GM19452 (cell line): Measurements from ENCODE around the gene SSC5D.
"Not testable (repeated sequence)": the region's sequence is repeated elsewhere in the genome, so short reads cannot be mapped to it uniquely, and the experiment has no call there.

ENCODE experiments used
- ATAC-seq: cut with Tn5 transposase; IDR thresholded peaks from one replicate; pipeline ENCODE4 v1.9.1; 2021; ENCODE audit not compliant: unreplicated experiment

Gene SSC5D

DNA sequence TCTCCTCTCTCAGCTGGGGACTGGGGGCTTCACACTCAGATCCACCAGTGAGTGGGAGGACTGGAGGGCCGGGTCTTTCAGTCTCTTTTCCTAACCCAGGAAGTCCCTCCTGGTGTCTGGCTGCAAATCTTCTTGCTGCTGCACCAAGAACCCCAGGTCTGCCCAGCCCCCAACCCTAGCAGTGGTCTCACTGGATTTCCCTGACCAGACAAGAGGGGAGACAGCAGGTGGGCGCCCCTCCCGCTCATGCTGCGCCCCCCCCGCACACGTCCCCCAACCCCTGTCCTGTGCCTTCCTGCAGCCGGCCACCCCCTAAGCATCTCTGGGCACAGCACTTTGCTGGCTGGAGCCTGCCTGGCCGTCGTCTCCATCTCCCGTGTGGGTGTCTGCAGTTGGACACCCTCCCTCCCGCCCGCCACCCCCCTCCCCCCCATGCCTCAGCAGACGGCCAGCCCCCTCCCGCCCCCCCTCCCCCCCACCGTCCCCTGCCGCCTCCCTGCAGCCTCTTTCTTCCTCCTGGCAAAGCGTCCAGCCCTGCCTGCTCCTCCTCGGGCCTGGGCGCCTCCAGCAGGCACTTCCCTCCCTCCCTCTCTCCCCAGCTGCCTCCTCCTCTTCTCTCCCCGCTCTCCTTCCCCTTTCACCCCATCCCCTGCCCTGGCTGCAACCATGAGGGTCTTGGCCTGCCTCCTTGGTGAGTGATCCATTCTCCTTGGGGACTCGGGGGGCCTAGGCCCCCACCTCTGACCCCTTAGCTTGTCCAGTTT lies at the start of gene SSC5D:
TSS of gene SSC5D (plus strand) at position 513 of the 764 bp plus-strand sequence. CDS start at position 667, 154 bp downstream.
- no peak for ATAC-seq

DNA sequence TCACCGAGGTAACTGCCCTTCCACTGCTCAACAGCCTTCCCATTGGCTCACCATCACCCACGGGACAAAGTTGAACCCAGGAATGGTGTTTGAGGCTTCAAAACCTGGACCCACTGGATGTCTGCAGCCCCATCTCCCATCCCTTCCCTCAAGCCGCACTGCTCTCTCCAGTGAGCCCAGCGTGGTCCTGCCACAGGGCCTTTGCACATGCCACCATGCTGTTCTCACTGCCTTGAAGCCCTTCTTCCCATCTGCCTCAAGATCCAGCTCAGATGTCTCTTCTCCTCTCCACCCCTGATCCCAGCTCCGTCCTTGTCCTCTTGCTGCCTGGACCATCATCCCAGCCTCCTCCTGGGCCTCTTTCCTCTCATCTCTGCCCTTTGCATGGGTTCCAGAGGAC lies 49.2 kb upstream of the SSC5D start:
- no peak for ATAC-seq

DNA sequence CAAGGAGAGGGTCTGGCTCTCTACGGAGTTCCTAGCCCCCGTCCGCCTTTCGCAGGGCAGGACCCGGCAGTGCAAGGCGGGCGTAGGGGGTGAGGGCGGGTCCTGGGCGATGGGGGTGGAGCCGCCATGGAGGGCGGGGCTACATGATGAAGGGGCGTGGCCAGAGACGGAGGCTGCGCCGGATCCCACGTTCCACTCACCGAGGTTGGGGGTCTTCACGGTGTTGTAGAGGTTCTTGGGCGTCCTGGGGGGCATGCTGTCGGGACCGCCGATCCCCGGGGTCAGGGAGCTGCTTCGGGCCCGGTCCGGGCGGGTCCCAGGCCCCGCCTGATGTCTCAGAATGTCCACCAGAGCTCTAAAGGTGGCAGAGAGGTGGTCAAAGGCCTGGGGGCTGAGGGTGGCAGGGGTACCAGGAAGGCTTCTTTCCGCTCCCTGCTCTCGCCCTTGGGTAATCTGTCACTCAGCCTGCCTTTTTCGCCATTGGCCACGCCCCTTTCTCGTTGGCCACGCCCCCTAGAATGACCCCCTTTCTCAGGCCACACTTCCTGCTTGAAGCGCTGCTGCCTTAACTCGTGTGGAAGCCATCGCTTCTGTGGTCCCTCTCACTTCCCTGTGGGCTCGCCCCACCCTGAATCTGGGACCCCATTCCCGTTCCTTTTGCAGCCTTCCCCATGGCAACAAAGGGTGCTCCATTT lies 47.7 kb upstream of the SSC5D start:
- ATAC-seq, result no peak

DNA sequence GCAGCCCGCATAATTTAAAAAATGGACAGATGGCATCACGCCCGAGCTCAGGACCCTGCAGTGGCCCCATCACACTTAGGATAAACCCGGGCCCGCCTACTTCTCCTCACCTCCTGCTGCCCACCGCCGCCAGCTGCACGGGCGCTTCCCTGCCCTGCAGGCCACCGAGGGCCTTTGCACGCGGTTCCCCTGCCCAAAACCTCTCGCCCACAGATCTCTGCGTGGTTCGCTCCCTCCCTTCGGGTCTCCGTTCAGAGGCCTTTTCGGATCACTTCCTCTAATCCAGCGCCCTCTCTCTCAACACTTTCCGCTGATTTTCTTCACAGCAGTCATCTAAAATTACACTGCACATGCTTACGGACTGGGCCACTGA lies 46.9 kb upstream of the SSC5D start:
- no peak for ATAC-seq

DNA sequence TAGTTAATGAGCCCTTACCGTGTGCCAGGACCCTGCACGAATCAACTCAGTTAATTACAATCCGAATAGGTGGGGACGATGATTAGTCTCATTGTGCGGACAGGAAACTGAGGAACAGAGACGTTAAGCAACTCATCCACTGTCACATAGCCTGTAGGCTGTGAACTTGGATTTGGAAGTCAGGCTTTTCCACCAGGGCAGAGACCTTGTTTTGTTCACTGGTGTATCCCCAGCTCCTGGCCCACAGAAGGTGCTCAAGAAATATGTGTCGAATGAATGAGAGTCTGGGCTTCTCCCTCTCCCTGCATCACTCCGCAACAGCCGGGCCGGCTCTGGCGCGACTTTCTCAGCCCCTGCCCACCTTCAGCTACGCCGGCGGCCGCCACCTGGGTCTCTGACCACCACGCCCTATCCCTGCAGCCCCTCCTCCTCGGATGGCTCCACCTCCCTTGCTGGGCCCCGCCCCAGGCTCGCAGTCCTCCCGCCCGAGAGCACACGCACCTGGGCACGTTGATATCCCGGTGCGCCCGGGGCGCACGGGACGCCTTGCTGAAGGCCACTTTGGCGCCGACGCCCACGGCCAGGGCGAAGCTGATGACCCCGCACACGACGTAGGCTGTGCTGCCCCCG lies 46.4 kb upstream of the SSC5D start:
- ATAC-seq, result no peak

DNA sequence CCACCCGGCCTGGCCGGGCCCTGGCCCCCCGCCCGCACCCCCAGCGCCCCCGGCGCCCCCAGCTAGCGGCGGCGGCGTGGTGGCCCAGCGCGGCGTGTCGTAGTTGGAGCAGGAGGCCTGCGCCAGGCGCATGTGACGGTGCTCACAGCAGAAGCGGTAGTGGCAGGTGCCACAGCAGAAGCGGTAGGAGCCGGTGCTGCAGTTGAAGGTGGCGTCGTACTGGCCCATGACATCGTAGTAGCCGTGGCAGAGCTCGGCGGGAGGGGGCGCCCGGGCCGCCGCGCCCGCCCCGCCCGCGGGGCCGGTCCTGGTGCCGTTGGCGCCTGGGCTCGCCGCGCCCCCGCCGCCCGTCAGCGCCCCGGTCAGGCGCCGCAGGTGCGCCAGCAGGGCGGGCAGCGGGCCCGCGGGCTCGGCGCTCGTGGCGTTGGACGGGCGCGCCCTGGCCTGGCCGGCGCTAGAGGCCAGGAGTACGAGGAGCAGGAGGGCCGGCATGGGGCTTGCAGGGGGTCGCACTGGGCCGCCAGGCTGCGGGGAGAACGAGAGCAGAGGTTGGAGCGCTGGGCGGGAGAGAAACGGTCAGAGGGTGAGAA lies 45.8 kb upstream of the SSC5D start:
- ATAC-seq, result no peak

DNA sequence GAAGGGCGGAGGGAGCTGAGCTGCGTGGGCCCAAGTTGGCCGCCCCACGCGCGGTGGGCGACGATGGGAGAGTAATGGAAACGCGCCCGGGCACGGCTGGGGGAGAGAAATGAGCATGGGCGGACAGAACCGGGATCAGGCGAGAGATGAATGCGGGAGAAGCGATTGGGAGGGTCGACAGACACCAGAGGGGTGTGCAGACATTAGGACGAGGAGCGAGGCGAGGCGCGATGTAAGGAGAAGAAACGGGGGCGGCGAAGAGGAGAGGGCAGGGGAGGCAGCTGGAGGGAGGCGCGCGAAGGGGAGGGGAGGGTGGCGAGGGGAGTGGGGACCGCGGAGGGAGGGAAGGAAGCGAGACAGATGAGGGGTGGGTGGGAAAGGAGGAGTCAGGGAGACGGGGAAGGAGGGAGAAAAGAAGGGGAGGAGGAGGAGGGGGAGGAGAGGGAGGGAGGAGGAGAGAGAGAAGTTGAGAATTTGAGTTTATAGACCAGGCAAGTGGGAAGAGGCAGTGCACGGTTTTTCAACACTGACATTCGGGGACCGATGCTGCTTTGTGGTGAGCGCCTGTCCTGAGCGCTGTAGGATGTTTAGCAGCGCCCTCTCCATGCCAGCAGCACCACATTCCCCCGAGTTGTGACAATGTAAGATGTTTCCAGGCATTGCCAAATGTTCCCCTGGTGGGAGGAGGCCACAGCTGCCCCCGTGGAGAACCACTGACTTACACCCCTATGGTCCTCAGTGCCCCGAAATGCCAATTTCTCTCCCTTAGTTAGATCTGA lies 45.0 kb upstream of the SSC5D start, which contains the start of gene SHISA7:
TSS of gene SHISA7 (minus strand) at position 256 of the 779 bp plus-strand sequence. CDS start 437 bp downstream, outside the sequence.
- ATAC-seq, result no peak

DNA sequence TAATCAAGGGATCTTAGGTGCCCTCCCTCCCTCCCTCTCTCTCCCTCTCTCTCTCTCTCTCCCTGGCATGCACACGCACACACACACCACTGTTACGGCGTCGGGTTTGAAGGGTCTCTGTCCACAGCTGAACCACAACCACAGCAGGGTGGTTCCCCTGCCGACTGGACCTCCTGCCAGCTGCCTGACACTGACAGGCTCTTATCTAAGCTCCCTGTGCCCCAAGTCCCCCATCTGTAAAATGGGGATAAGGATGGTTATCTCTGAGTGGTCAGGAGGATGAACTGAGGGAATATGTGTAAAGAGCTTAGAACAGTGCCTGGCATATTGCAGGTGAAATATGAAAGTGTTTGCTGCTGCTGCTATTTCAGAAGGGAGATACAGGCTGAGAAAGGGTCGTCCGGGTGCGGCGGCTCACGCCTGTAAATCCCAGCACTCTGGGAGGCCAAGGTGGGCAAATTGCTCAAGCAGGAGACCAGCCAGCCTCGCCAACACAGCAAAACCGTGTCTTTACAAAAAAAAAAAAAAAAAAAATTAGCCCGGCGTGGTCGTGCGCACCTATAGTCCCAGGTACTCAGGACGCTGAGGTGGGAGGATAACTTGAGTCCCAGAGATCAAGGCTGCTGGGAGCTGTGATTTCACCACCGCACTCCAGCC lies 44.3 kb upstream of the SSC5D start:
- ATAC-seq, result no peak

DNA sequence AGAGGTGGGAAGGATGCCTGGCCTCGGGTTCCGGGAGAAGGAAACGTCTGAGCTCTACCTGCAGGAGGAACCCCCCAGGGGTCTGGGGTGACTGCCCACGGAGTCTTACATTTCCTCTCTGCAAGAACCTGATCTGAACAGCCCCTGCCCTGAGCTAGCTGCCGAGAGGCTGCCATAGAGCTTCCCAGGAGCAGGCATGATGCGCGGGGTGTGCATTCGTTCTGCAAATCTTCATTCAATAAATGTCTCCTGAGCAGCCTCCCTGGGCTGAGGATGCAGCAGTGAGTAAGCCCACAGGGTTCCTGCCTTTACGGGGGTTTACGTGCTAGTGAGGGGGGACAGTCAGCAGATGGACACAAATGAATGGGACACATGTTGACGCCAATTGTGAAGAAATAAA lies 43.6 kb upstream of the SSC5D start:
- no peak for ATAC-seq

DNA sequence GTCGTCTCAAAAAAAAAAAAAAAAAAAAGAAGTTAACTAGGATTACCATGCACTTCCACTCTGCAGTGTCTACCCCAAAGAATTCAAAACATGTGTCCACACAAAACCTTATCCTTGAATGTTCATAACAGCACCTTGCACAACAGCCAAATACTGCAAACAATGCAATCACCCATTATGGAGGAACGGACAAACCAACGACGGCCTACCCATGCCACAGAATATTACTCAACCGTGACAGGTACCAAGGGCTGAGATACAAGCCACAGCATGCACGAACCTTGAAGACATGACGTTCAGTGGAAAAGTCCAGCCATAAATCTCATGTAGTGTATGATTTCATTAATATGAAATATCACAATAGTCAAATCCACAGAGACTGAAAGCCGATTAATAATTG lies 42.2 kb upstream of the SSC5D start:
- ATAC-seq, result no peak

DNA sequence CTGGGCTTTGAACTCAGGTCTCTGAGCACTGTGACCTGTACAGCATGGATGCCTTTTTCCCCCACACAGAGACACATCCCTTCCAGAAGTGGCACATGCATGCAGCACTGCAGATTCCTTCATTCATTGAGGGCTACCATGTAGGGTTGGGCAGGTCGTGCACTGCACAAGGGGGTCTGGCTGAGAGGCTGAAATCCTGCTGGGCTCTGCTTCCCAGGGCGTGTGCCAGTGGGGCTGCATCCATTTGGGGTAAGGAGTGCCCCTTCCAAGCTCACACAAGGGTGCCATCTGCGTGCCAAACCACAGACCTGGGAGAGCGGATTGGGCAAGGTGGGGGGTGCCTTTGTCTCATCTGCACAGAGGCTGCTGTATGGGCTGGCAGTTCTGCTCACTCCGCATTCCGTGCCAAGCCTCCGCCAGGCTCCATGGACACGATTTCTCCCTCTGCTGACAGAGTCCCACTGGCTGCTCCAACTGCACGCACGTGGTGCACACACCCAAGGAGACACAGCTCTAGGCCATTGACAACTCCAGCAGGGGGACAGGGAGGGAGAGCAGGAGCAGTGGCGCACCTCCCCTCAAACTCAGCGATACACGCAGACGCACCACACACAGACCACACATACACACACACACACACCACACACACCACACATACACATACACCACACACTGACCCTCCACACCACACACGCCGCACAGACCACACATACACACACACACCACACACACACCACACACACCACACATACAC lies 40.6 kb upstream of the SSC5D start:
- no peak for ATAC-seq

DNA sequence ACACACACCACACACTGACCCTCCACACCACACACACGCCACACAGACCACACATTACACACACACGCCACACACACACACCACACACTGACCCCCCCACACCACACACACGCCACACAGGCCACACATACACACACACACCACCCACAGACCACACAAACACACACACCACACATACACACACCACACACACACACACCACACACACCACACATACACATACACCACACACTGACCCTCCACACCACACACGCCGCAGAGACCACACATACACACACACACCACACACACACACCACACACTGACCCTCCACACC lies 40.1 kb upstream of the SSC5D start:
- not testable (repeated sequence) for ATAC-seq

DNA sequence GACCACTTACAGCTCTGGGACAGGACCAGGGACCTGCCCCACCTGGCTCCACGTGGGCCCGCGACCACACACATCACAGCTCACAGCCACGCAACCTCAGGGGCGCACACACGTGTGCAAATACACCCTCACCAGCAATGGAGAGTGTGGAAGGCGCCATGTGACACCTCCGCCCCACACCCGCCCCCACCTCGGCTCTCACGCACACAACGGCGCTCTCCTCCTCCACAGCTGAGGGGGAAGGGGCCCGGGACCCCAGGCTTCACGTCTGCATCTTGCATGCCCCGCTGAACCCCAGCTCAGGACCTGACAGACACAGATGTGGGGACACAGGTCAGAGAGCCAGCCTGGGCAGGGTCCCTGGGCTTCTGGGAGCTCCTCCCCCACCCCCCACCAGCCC lies 38.8 kb upstream of the SSC5D start:
- no peak for ATAC-seq

DNA sequence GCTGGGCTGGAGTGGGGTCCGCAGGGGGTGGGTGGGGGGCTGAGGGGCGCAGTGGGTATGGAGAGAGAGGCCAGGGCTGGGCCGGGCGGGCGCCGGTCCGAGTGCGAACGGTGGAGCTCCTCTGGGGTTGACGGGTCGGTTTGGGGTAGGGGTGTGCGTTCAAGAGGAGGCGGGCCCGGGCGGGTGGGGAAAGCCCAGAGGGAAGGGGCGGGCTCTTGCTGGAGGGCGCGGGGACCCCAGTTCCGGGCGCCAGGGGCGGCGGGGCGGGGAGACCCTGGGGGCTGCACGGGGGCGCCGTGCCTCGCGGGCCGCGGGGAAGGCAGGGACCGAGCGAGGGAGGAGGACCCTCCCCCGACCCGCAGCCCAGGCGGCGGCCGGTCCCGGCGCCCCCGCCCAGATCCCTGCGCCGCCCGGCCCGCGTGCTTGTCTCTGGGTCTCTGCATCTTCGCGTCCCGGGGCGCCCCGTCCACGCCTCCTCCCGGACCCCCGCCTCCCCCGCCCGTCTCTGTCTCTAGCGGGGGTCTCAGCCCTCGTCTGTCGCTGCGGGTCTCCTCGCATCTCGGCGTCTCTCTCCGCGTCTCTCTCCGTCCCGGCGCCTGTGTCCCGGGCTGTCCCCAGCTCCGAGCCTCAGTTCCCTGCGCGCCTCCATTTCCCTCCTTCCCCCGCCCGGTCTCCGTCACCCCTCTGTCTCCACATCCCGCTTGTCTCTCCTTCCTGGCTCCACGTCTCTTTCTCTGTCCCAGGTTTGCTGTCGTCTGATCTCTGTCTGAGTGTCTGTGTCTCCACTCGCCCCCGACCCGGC lies 36.9 kb upstream of the SSC5D start:
- ATAC-seq, result no peak

DNA sequence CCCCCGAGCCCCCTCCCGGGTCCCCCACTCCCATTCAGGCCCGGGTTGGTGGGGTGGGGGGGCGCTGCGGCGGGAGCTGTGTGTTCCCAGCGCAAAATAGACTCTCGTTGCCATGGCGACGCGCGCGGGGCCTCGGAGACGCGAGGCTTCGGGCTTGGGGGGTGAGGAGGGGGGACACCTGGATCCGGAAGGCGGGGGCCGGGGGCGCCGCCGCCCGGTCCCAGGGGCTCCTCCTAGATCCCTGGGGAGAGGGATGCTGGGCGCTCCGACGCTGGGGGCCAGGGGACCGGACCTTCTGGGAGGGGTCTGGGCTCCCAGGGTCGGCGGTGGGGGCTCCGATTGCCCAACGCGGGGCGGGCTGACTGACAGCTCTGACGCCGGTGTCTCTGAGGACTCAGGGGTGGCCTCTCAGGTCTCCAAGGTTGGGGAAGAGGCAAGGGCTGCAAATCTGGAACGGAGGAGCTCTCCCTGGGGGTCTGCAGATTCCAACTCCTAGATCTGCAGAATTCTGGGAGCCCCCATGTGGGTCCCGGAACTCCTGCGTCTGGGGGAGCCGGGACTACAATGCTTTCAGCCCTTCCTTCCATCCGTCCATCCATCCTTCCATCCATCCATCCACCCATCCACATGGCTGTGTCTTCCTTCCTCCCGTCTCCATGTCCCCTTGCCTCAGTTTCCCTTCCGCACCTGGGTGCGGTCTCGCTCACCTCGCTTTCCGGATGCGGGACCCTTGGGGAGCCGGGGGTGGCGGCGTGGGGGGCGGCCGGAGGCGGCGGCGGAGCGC lies 36.1 kb upstream of the SSC5D start:
- ATAC-seq, result no peak

DNA sequence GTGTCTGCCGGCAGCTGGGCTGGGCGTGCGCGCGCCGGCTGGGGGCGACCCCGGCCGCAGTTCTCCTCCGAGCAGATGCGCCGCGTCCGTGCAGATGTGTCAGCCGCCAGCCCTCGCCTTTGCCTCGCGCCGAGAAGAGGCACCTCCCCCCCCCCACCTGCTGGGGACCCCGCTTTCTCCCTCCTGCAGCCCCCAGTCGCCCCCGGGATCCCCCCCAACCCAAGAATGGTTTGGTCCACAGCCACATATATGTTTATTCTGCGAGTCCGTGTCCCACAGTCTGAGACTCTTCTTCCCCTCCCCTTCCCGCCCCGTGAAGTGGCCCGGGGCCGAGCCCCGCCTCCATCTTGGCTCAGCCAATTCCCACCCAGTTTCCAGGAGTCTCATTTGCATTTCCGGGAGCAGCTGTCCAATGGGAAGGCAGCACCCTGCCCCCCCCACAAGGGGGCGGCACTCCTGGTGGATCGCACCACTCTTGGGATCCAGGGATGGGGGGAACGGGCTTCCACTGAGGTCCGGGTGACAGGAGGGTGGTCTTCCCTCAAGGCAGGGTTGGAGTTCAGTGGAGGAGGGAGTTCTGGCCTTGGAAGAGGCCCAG lies 35.4 kb upstream of the SSC5D start:
- no peak for ATAC-seq

DNA sequence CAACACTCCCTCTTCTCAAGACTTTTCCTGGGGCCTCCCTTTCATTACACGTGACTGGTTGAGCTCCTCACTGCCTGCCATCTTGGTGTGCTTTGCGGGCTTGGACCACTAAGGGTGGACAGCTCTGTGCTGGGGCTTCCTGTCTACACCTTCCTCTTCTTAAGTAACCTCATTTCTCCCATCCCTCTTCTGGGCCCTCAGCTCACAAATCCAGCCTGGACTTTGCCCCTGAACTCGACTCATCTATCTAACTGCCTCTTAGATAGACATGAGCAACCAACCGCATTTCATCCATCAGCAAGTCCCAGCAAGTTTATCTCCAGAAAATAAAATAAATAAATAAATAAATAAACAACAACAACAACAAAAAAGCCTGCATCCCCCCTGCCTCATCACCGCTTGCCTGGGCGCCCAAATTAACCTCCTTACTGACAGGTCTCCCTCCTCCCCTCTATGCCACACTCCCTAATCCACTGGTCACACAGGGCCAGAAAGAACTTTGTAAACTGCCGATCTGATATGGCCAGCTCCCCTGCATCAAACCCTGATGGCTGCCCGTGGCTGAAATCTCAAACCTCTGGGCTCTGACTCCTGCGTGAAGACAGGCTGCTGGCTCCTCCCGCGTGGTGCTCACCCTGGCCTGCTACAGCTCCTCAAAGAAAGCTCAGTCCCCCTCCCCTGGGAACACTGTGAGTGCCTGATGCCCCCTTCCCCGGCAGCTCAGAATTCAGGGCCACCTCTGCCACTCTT lies 34.5 kb upstream of the SSC5D start:
- ATAC-seq, result no peak
